Keratinocyte (primary cell): ENCODE results near the gene CD47. TPM values are rescaled to one million over a fixed set of nuclear protein-coding genes. Genes with fewer than 3 reads are reported as not detected.

Experiments used
- DNase-seq: peaks from one replicate; pipeline ENCODE4 v3.0.0-alpha.2; 2011; ENCODE audit warnings: low read depth, missing footprints, low spot score
- FAIRE-seq: peaks from 2 replicates; lab custom pipeline; 2011; peaks lifted over from hg19 to GRCh38; lab: Jason Lieb, UNC
- H2AFZ ChIP-seq: 2 replicates; pipeline ENCODE4 v1.6.0; 2012; ENCODE audit warnings: low read length, control low read depth, inconsistent platforms; ENCODE audit not compliant: control insufficient read depth
- H3K27ac ChIP-seq: 2 replicates; pipeline ENCODE4 v1.5.1; 2011; ENCODE audit warnings: low read length; ENCODE audit not compliant: control insufficient read depth, insufficient read depth
- H3K27me3 ChIP-seq: 3 replicates; pipeline ENCODE4 v1.6.0; 2011; ENCODE audit warnings: low read length; ENCODE audit not compliant: control insufficient read depth, insufficient read depth; ENCODE audit errors: extremely low read depth
- H3K36me3 ChIP-seq, 2 experiments: 2 replicates in 1 of 2; 3 replicates in 1 of 2; pipeline ENCODE4 v1.5.1; 2011; ENCODE audit warnings: low read length in 2 of 2, mild to moderate bottlenecking in 1 of 2; ENCODE audit not compliant: control insufficient read depth in 2 of 2, insufficient read depth in 2 of 2; ENCODE audit errors: extremely low read depth in 1 of 2
- H3K4me1 ChIP-seq: 3 replicates; pipeline ENCODE4 v1.5.1; 2011; ENCODE audit warnings: low read length; ENCODE audit not compliant: control insufficient read depth, insufficient read depth; ENCODE audit errors: extremely low read depth
- H3K4me2 ChIP-seq: 3 replicates; pipeline ENCODE4 v1.6.0; 2011; ENCODE audit warnings: low read depth, low read length; ENCODE audit not compliant: control insufficient read depth, insufficient read depth; ENCODE audit errors: extremely low read depth
- H3K4me3 ChIP-seq, 3 experiments: fragments of 200-600 bp in 1 of 3; sonication (generic) in 1 of 3; 2 replicates in 2 of 3; 3 replicates in 1 of 3; pipeline ENCODE4 v1.5.1; 2011 to 2016; ENCODE audit warnings: low read length in 3 of 3, mild to moderate bottlenecking in 3 of 3, control low read depth in 2 of 3, inconsistent platforms in 1 of 3, low read depth in 1 of 3, mixed read lengths in 1 of 3, mixed run types in 1 of 3, moderate library complexity in 1 of 3; ENCODE audit not compliant: control insufficient read depth in 2 of 3, insufficient read depth in 2 of 3; ENCODE audit errors: extremely low read depth in 1 of 3
- H3K79me2 ChIP-seq: 2 replicates; pipeline ENCODE4 v1.6.0; 2012; ENCODE audit warnings: low read length; ENCODE audit not compliant: control insufficient read depth, insufficient read depth
- H3K9ac ChIP-seq: 3 replicates; pipeline ENCODE4 v1.6.0; 2011; ENCODE audit warnings: low read length; ENCODE audit not compliant: control insufficient read depth, insufficient read depth; ENCODE audit errors: extremely low read depth
- H3K9me1 ChIP-seq: 3 replicates; pipeline ENCODE4 v1.6.0; 2011; ENCODE audit warnings: low read length; ENCODE audit not compliant: control insufficient read depth, insufficient read depth; ENCODE audit errors: extremely low read depth
- H3K9me3 ChIP-seq: 2 replicates; pipeline ENCODE4 v1.5.1; 2012; ENCODE audit warnings: low read depth, low read length; ENCODE audit not compliant: control insufficient read depth
- H4K20me1 ChIP-seq: 3 replicates; pipeline ENCODE4 v1.6.0; 2011; ENCODE audit warnings: low read length; ENCODE audit not compliant: control insufficient read depth, insufficient read depth; ENCODE audit errors: extremely low read depth
- EZH2 ChIP-seq: IDR thresholded peaks from one replicate; pipeline ENCODE4 v1.6.1; 2012; ENCODE audit warnings: inconsistent platforms, mild to moderate bottlenecking, low read length, moderate library complexity
- dilution Hi-C: fragments of 300-500 bp; cut with MboI; formaldehyde crosslinking; loops from one replicate; pipeline ENCODE4 v1.7.0; 2020; ENCODE audit warnings: low sequenced_read_pairs; ENCODE audit not compliant: extremely low pct_ligation_motif_present
- polyA plus RNA-seq, 5 experiments: library from polyadenylated mRNA; depleted of rRNA in 3 of 5; stranded (reverse) in 3 of 5; stranded (forward) in 1 of 5; unstranded in 1 of 5; fragments of >200 nt; gene quantifications; 1 replicate in 1 of 5; 2 replicates in 3 of 5; 3 replicates in 1 of 5; pipeline versions ENCODE4 v1.2.1 to v1.2.3, GENCODE V29; 2011 to 2012; ENCODE audit warnings: missing spikeins in 2 of 5, low read depth in 1 of 5, low replicate concordance in 1 of 5
- TF ChIP-seq, protein P1 (sequence below), 3 experiments: IDR thresholded peaks in 1 of 3; conservative IDR thresholded peaks in 1 of 3; optimal IDR thresholded peaks in 1 of 3; 2 replicates in 2 of 3; 3 replicates in 1 of 3; pipeline versions ENCODE3 to v1.5.1; 2011; ENCODE audit warnings: low read length in 3 of 3, mild to moderate bottlenecking in 3 of 3, moderate library complexity in 2 of 3, control low read depth in 1 of 3, inconsistent platforms in 1 of 3; ENCODE audit not compliant: insufficient read depth in 2 of 3; ENCODE audit errors: extremely low read depth in 1 of 3

Gene CD47
- polyA plus RNA-seq, 1 donor (not counting 4 experiments of a cell fraction or from before 2014, with no cell fraction given) = 96.5 TPM

GRCh38 chr3:108012304-108012703 lies 78.5 kb downstream of the CD47 start:
- Histone ChIP-seq H2AFZ (no peak overlapping the region), H3K9ac (no peak overlapping the region), H3K36me3 (no peaks in the 10 kb centered on the region), H3K27ac (no peak overlapping the region), H3K4me1 (no peaks in the 10 kb centered on the region), H4K20me1 (no peaks in the 10 kb centered on the region), H3K9me3 (no peaks in the 10 kb centered on the region), H3K4me3 (no peak overlapping the region), H3K9me1 (no peaks in the 10 kb centered on the region), H3K27me3 (no peaks in the 10 kb centered on the region), H3K4me2 (no peak overlapping the region), H3K79me2 (no peaks in the 10 kb centered on the region)
- DNase-seq (no peak), FAIRE-seq (no peak)
- TF ChIP-seq EZH2 = no peak
- TF ChIP-seq, protein P1, sequence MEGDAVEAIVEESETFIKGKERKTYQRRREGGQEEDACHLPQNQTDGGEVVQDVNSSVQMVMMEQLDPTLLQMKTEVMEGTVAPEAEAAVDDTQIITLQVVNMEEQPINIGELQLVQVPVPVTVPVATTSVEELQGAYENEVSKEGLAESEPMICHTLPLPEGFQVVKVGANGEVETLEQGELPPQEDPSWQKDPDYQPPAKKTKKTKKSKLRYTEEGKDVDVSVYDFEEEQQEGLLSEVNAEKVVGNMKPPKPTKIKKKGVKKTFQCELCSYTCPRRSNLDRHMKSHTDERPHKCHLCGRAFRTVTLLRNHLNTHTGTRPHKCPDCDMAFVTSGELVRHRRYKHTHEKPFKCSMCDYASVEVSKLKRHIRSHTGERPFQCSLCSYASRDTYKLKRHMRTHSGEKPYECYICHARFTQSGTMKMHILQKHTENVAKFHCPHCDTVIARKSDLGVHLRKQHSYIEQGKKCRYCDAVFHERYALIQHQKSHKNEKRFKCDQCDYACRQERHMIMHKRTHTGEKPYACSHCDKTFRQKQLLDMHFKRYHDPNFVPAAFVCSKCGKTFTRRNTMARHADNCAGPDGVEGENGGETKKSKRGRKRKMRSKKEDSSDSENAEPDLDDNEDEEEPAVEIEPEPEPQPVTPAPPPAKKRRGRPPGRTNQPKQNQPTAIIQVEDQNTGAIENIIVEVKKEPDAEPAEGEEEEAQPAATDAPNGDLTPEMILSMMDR (optimal IDR thresholded peaks at IDR 0.05 in 1 of 3, IDR thresholded peaks at IDR 0.05 in 1 of 3, conservative IDR thresholded peaks at IDR 0.05 in 1 of 3; ENCODE audit: extremely low read depth in 1 of 3, insufficient read depth in 2 of 3, low read length in 3 of 3) = no peak
- dilution Hi-C loops = no loop called here

DNA sequence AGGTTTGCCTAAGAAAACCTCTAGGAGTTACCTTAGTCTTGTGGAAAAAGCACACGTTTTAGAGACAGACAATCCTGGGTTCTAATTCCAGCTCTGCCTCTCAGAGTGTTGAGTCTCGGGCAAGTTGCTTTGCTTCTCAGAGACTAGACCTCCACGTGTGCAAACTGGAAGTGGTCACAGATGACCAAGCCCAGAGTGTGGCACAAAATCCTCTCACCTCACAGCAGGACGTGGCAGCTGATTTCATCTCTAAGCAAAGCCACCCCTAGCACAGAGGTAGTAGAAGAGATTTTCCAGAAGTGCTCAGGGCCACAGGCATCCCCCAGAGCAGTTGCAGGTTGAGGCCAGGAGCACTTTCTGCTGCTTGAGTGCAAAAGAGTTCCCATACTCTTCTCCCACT lies 79.2 kb downstream of the CD47 start:
- DNase-seq = no peak
- Histone ChIP-seq H3K9ac (no peak overlapping the region), H3K4me3 (no peak overlapping the region), H4K20me1 (no peaks in the 10 kb centered on the region), H3K4me2 (no peak overlapping the region), H2AFZ (no peak overlapping the region), H3K4me1 (peaks cover 4% of the 10 kb centered on the region), H3K36me3 (no peaks in the 10 kb centered on the region), H3K27me3 (no peaks in the 10 kb centered on the region), H3K27ac (no peak overlapping the region), H3K9me3 (no peaks in the 10 kb centered on the region), H3K79me2 (no peaks in the 10 kb centered on the region), H3K9me1 (no peaks in the 10 kb centered on the region)
- TF ChIP-seq EZH2 = no peak
- TF ChIP-seq, protein P1 (optimal IDR thresholded peaks at IDR 0.05 in 1 of 3, IDR thresholded peaks at IDR 0.05 in 1 of 3, conservative IDR thresholded peaks at IDR 0.05 in 1 of 3; ENCODE audit: extremely low read depth in 1 of 3, insufficient read depth in 2 of 3, low read length in 3 of 3) = no peak
- FAIRE-seq = no peak
- dilution Hi-C loops = no loop called here
